ENCODE data around the gene PDE4A.
"Not testable (repeated sequence)": the region's sequence is repeated elsewhere in the genome, so short reads cannot be mapped to it uniquely, and the experiment has no call there.

PDE4A gene

DNA sequence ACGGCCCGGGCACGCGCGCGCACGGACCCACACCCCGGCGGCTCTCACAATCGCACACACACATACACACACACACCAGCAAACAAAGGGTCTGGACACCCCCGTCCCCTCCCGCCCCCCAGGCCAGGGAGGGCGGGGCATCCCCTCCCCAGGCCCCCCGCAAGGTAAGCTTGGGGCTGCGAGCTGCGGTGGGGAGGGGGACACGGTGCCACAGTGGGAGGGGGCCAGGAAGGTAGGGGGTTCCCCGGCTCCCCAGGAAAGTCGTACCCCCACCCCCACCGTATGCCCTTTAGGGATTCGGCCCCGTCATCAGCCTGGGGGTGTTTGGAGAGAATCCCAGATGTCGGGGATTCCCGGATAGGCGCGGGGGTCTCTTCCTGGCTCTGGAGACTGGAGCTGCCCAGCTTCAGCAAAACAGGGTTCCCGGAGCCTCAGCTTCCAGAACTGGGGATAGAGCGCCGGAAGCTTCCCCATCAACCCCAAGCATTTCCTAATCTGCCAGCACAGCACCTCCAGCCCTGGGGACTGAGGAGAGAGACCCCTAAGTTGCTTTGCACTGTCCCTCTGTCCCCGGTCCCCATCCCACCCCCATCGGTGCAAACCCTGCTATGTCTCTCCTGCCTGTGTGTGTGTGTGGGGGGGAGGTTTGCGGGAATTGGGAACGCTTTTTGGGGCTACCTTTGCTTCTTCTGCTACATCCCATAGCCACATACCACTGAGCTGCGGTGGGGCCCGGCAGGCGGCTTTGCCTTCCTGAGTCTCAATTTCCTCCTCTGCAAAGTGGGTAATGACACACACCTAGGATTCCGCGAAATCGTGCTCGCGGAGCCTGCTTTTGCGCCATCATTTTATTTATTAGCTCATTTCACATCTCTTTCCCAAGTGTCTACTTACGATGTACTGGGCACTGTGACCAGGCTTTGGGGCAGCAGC, 15.2 kb upstream of the PDE4A start:
- FAIRE-seq, result no peak

DNA sequence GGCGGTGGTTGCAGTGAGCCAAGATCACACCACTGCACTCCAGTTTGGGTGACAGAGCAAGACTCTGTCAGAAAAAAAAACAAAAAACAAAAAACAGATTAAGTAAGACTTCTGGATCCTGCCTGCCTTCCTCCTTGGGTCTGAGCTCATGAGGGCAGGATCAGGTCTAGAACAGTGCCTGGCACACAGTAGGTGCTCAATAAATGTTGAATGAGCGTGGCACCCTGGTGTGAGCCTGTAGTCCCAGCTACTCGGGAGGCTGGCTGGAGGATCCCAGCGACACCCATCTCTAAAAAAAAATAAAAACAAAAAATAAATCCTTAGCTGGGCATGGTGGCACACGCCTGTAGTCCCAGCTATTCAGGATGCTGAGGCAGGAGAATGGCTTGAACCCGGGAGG, 14.1 kb upstream of the PDE4A start:
- FAIRE-seq, result no peak

DNA sequence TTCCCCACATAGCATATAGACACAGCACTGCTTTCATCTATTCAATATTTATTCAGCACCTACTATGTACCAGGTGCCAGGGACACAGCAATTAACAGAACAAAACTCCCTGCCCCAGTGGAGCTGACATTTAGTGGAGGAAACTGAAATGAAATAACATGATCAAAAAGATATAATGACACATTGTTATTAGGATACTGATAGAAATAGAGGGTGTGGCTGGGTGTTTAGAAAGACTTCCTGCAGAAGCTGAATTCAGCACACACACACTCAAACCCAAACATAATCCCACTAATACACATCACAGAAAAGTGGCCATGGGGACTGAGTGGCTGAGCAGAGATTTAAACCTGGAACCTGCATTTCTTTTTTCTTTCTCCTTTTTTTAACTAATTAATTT, 13.2 kb upstream of the PDE4A start:
- FAIRE-seq, result no peak

DNA sequence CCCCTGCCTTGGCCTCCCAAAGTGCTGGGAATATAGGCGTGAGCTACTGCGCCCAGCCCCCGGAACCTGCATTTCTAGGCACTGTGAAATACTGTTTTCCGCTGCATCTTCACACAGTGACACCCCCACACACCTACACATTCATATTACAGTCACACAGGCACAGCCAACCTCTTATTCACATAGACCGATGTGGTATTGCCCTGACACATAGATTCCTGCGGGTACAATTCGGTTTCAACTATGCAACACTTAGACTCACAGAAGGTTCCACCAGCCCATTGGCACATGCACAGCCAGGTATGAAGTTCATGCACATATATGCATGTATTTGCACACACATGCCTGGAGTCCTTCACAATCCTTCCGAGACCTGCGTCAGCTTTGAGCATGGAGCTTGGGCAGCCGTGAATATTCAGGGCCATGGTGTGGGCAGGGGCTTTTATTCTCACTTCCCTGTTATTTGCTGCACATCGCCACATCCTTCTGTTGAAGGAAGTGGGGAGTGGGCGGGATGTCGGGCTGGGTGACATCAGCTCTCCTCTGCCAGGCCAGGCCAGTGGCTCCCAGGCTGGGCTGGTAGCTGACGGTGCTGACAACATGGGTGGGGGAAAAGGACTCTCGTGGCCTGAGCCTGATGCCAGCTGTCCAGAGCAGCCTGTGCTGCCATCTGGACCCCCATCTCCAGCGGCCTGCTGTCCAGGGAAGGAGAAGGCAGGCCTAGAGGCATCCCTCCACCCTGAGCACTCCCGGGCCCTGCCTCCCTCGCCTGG, 11.6 kb upstream of the PDE4A start:
- FAIRE-seq, result no peak

DNA sequence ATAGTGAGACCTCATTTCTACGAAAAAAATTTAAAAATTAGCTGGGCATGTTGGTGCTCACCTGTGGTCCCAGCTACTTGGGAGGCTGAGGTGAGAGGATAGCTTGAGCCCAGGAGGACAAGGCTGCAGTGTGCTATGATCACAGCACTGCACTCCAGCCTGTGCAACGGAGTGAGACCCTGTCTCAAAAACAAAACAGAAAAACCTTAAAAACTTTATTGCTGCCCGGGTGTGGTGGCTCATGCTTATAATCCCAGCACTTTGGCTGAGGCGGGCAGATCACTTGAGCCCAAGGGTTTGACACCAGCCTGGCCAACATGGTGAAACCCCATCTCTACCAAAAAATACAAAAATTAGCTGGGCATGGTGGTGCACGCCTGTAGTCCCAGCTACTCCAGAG, 9.1 kb upstream of the PDE4A start:
- not testable (repeated sequence) for FAIRE-seq

DNA sequence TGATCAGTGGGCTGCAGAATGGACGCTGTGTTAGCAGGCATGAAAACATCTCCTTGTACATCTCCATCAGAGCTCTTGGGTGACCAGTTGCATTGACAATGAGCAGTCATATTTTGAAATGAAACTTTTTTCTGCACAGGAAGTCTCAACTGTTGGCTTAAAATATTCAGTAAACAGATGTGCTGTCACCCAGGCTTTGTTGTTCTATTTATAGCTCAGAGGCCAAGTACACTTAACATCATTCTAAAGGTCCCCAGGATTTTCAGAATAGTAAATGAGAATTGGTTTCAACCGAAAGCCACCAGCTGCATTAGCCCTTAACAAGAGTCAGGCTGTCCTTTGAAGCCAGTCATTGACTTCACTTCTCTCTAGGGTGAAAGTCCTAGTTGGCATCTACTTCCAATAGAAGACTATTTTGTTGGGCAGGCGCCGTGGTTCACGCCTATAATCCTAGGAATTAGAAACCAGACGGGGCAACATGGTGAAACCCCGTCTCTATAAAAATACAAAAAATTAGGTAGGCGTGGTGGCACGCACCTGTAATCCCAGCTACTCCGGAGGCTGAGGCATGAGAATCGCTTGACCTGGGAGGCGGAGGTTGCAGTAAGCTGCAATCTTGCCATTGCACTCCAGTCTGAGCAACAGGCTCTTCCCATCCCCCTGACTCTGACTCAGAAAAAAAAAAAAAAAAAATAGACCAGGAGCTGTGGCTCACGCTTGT, 7.9 kb upstream of the PDE4A start:
- no peak for FAIRE-seq

DNA sequence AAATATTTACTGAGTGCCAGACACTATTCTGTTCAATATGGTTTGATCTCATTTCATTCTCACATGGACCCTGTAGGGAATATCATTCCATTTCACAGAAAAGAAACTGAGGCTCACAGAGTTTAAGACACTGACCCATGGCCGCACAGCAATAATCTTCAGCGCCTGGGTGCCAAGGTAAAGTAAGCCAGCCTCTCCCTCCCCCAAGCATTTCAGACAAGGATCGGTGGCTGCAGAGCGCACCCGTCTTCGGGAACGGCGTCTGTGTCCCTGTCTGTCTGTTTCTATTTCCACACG, 4.3 kb upstream of the PDE4A start:
- FAIRE-seq, result no peak

DNA sequence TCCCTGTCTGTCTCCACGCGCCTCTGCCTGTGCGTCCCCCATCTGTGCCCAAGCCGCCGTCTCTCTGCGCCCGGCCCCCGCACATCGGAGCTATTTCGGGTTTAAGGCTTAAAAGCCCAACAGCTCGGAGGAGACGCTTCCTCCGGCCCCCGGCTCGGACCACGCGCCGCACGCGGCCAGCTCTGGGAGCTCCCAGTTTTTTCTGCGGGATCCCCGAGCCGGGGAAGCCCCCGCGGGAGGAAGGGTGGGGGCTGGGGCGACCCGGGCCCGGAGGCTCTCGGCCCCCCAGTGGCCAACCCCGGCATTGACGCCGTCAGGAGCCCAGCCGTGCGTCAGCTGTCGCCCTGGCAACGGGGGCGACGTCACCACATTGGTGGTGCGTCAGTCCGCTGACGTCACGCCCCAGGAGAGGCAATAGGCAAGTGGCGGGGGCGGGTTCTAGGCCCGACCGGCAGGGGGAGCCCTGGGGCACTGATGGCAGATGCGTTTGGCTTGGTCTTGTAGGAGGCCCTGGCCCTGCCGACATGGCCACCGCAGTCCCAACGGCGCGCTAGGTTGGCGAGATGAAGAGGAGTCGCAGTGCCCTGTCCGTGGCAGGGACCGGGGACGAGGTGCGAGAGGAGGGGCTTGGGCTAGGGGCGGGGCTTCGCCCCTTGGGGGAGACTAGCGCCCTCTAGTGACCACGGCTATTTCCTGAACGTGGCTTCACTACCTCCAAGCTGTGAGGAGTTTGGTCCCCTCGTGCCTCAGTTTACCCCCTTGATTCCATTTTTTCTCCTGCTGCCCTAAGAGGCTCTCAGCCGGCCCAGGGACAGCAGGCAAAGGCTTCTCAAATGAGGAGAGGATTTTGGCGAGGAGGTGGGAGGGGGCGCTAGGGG, 3.7 kb upstream of the PDE4A start:
- no peak for FAIRE-seq

DNA sequence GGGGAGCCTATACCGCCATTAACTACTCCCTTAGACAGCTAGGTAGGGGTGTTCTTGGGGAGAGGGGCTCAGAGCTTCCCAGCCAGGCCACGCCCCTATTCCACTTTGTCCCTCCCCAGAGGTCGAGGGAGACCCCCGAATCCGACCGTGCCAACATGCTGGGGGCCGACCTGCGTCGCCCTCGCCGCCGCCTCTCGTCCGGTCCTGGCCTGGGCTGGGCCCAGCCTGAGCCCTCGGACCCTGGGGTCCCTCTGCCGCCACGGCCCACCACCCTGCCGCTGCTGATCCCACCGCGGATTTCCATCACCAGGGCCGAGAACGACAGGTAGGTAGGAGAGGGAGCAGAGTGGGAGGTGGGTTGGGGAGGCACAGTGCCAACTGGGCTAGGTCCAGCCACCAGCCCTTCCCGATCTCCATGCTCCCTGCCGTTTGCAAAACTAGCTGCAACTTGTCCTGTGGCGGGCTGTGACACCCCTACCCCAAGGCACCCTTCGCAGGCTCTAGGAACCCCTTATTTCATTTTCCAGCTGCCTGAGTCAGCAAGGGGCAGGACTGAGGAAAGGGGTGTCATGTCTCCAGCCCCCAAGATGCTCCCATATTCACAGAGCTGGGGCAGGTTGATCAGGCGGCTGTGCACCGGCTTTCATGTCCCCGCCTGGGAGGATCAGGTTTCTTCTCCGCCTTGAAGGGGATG, 2.6 kb upstream of the PDE4A start:
- no peak for FAIRE-seq

DNA sequence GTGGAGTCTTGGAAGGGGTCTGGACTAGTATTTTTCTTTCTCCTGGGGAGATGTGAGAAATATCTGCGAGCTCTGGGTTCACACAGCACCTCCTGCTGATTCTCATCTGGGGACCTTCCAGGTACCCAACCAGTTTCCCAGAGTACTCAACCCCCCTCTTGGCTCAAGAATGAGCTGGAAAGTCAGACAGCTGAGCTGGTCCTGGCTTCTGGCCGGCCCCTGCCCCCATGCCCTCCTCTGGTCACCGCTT, 2.2 kb upstream of the PDE4A start:
- no peak for FAIRE-seq

DNA sequence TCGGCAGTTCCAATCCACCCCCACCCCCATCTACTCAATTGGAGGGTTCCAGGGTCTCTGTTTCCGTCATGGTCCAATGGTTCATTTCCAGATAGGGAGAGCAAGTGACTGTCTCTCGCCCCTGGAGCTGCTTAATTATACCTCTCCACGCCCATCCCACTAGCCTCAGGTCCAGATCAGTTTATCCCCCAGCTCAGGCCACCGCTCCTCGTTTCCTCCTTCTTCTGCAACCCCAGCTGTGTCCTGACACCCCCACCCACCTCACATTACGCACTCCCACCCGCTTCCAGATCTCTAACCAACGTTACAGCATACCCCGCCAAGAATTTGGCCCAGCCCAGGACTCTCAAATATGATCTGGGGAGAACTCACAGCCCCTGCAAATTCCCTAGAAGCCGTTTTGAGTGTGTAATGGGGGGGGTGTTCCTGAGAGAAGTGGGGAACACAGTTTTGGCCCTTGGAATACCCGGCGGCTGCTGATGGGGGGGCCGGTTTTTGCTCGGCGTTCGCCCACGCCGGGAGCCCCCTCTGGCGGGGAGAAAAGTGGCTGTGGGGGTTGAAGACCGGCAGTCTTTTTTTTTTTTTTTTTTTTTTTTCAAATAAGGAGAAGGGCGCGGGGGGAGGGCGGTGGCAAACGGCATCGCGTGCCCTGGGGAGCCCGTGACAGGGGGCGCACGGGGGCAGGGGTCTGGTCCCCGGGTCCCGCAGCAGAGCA, 1.7 kb upstream of the PDE4A start:
- no peak for FAIRE-seq

DNA sequence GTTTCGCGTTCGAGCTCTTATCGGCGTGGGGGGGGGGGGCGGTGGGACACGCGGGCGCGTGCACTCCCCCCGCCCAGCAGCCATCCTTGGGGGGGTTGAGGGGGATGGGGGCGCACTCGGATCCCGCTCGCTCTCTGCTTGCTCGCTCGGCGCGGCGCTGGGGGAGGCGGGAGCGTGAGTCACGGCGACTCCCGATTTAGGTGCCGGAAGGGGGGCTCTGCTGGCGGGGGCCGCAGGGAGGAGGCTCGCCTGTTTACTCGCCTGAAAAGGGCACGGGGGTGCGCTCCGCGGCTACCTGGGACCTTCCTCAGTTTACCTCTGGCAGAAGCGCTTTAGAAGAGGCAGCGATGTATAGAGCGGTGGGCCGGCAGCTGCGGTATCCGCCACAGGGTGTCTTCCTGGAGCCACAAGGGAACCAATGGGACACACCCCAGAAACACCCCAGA, 1.1 kb upstream of the PDE4A start:
- FAIRE-seq, result no peak

DNA sequence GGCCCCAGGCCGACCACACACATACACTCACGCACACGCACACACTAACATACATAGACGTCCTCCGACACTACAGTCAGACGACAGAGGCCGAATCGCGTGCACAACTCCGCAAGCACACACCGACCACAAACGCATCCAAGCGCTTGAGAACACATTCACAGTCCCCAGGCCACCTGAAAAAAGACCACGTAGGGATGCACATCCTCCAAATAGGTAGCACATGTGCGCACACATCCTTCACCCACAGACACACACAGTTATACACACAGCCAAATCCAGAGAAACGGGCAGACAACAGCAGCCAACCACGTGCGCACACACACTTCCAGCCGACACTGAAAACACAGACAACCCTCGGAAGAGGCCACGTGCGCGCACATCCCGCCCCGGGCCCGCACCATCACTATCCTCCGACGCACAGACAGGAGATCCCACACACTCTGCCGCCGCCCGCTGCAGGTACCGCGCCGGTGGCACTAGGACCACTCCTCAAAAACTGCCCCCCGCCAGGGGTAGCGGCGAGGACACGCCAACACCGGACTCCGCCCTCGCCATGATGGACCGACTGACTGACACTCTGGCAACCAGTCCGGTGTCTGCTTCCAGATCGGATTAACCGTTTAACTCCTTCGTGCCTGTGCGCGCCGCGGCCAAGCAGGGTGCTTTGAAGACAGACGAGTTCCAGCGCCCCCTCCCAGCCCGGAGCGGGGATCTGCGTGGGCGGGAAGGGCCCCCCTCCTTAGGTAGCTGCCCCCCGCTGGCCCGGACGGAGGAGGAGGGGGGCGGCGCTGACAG, 493 bp upstream of the PDE4A start:
- FAIRE-seq, result no peak

DNA sequence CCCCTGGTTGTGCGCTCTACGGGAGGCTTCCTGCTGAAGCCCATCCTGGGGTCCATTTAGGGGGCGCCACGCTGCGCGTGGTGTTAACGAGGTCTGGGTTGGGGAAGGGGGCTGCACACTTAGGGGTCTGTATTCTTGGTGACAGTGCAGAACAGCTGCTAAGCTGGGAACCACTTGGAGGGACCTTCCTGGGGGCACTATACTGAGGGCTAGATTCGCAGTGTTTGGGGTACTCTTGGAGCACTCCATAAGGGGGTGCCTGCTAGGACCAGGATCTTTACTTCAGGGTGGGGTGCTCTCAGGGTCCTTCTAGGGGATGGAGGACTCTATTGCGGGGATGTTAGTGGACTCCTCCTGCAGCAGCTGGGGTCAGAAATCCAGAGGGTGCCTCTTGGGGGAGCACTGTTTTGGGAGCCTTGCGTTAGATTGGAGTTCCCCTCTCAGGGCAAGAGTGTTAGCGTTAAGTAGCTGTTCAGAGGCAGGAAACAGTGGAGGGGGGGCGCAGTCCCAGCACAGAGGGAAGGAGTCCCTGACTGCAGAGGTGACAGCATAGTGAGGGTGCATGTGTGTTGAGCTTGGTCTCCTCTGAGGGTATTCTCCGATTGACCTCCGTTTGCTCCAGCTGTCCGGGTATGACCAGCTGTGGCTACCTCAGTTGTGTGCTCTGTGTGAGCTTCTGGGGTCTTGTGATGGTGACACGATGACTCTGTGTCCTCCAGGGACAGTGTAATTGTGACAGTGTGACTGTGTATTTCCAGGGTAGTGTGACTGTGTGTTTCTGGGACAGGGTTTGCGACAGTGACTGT, 1.1 kb downstream of the PDE4A start:
- no peak for FAIRE-seq

DNA sequence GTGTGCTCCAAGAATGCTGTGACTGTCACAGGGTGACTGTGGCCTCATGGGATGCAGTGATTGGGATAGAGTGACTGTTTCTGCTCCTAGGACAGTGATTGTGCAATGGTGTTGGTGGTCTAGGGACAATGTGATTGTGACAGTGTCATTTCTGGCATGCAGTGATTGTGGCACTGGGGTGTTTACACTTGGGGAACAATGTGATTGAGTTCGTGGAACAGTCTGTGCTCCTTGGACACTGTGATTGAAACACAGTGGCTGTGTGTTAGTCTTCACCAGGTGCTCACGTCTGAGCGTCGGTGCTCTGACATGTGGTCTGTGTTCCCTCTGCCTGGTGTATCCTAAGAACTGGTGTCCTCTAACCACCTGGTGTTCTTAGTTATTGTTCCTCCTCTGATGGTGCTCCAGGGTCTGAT, 1.7 kb downstream of the PDE4A start:
- no peak for FAIRE-seq

DNA sequence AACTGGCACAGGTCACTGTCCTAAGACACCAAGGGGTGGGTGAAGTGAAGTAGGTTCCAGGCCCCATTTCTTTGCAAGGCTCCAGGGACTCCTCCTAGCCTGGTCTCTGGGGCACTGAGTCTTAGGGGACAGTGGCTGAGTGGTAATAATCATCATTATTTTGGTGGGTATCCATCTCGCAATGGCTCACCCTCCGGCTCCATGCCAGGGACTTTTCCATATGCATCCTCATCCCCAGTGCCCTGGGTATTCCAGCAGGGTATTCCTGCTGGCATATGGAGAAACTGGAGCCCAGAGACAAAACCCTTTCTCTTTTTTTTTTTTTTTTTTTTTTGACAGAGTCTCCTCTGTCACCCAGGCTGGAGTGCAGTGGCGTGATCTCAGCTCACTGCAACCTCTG, 2.5 kb downstream of the PDE4A start:
- no peak for FAIRE-seq

DNA sequence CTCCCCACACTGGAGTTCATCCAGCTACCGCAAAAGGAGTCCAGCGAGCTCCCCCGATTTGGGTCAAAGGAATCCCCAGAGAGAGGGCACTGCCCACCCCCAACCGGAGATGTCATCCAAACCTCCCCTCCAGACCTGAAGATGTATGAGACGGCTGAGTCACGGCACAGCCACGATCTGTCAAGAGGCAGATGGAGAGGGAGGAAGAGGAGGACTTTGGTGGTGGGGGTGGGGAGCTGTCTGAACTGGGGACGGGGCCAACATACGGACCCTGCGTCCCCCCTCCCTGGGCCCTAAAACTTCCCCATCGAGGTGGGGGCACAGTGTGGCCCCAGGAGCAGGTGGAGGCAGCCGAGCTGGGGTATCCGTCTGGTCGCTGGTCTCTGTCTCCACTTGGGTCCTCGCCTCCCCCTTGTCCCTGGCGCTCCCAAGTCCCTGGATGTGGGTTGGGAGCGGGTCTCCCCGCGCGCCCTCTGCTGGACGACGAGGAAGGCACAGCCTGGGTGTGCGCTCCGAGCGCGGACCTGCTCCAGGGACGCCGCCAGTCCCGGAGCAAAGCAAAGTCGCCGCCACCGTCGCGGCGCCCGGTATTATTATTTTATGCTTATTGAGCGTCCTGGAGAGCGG, 3.8 kb downstream of the PDE4A start:
- no peak for FAIRE-seq

DNA sequence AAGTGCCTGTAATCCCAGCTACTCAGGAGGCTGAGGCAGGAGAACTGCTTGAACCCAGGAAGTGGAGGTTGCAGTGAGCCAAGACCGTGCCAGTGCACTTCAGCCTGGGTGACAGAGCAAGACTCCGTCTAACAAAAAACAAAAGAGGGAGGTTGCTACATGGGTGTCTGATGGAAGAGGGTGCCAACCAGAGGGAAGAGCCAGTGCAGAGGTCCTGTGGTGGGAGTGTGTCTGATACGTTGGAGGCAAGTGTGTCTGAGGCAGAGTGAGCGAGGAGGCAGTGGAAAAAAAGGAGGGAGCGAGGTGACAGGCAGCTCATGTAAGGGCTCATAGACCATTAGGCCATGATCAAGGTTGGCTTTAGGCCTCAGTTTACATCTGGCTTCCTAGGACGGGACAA, 6.8 kb downstream of the PDE4A start:
- no peak for FAIRE-seq

DNA sequence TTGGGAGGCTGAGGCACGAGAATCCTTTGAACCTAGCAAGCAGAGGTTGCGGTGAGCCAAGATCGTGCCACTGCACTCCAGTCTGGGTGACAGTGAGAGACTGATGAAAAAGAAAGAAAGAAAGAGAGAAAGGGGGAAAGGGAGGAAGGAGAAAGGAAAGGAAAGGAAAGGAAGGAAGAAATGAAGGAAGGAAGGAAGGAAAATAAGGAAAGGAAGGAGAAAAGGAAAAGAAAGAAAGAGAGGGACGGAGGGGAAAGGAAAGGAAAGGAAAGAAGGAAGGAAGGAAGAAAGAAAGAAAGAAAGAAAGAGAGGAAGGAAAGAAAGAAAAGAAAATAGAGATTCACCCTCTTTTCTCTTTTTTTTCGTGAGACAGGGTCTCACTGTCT, 8.7 kb downstream of the PDE4A start:
- FAIRE-seq, result no peak

All from TTC549 (cell line).